Hematopoietic multipotent progenitor cell treated with erythropoietin and hydrocortisone succinate and interleukin-3 and kit ligand, for 6 days (in vitro differentiated cells): ENCODE results near the gene TRAF3IP1.
"Not testable (repeated sequence)": the region's sequence is repeated elsewhere in the genome, so short reads cannot be mapped to it uniquely, and the experiment has no call there.

ENCODE experiments used
- DNase-seq: peaks from one replicate; pipeline ENCODE4 v3.0.0-alpha.2; 2015

Gene TRAF3IP1

GRCh38 chr2:238310721-238311120 is 9.6 kb upstream of the TRAF3IP1 start:
- DNase-seq, result not testable (repeated sequence)

DNA sequence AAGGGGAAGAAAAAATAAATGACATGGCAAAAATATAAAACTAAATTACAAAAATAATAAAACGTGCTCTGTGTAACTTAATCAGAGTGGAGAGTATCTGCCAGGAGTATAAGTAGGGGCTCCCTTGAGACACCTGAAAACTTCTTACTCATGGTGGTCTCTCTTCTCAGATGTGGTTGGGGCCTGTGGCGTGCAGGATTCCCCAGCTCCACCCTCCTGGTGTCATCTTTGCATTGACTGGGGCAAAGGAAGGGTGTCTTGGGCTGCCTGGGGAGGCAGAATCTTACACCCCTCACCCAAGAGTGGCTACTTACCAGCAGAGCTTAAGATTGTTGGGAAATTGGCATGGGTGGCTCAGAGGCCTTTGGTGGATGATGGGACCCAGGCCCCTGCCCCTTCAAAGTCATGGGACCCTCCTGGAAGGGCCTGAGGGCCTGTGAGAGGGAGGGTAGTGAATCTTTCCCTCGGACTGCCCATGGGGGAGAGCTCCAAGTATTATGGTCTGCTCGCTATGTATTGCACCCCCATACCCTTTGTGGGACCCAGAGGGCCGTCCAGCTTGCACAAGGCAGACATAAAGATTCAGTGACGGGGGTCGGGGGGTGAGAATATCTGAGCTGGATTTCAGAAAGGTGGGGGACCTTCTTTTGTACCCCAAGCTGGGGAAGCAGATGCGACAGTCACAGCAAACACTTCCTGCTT is 6.9 kb upstream of the TRAF3IP1 start:
- no peak for DNase-seq

- no peak for DNase-seq
Measured at GRCh38 chr2:238313991-238314350, 6.3 kb upstream of the TRAF3IP1 start.

DNA sequence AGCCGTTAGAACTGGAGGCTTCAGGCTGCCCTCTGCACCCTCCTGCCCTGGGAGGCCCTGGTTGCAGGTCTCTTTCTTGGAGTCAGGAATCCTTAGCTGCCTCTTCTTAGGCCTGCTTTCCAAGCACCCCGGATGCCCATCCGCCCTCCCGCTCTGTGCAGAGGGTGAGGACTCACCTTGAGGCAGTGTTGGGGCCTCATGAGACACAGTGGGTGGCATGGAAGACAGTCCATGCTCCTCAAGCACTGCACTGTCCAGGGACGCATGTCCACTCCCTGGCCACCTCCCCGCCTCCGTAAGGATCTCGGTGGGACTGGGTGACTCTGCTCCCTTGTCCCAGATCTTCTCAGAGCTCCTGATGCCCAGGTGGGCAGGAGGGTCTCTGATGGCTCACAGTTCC is 5.7 kb upstream of the TRAF3IP1 start:
- no peak for DNase-seq

GRCh38 chr2:238315031-238315595 is 5.2 kb upstream of the TRAF3IP1 start:
- no peak for DNase-seq

- DNase-seq, result peak; percentile 29
Measured at GRCh38 chr2:238320648-238321281, 447 bp downstream of the TRAF3IP1 start.

DNA sequence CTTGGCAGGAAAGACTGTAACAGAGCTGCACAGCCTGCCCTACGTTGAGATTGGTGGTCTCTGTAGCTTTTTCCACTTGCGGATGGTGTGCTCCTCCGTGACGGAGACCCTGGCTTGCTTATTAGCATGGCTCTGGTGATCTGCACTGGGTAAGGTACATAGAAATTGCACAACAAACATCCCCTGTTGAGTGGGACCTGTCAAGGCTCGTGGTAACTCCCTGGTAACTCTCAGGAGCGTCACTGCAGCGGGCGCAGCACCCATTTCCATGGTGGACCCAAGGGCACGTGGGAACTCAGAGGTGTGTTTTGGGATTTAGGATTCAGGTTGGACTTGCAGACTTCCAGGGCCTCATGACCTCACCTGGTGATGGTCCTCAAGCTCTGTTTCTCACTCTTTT is 1.1 kb downstream of the TRAF3IP1 start:
- no peak for DNase-seq

GRCh38 chr2:238322001-238322411 is 1.7 kb downstream of the TRAF3IP1 start:
- no peak for DNase-seq

DNA sequence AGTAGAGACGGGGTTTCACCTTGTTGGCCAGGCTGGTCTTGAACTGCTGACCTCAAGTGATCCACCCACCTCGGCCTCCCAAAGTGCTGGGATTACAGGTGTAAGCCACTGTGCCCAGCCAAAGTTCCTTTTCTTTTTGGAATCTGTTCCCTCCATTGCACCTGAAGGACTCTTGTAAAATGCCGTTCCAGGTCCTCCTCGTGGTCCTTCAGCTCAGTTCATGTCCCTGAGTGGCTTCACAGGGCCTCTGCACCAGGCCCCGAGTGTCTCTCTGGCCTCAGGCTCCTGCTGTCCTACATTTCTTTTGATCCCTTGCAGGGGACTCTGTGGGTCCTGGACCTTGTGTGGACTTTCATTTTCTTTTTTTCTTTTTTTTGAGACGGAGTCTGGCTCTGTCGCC is 3.9 kb downstream of the TRAF3IP1 start:
- not testable (repeated sequence) for DNase-seq

GRCh38 chr2:238325694-238326093 is 5.4 kb downstream of the TRAF3IP1 start:
- DNase-seq, result no peak

GRCh38 chr2:238326801-238327365 is 6.6 kb downstream of the TRAF3IP1 start:
- no peak for DNase-seq

DNA sequence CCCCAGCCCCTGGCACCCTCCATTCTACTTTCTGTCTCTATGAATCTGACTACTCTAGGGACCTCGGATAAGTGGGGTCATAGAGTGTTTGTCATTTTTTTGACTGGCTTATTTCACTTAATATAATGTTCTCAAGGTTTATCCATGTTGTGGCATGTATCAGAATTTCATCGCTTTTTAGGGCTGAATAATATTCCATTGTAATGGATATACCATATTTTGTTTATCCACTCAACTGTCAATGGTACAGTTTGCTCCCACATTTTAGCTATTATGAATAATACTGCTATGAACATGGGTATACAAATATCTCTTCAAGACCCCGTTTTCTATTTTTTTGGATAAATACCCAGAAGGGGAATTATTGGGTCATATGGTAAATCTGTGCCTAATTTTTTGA is 7.4 kb downstream of the TRAF3IP1 start:
- no peak for DNase-seq

DNA sequence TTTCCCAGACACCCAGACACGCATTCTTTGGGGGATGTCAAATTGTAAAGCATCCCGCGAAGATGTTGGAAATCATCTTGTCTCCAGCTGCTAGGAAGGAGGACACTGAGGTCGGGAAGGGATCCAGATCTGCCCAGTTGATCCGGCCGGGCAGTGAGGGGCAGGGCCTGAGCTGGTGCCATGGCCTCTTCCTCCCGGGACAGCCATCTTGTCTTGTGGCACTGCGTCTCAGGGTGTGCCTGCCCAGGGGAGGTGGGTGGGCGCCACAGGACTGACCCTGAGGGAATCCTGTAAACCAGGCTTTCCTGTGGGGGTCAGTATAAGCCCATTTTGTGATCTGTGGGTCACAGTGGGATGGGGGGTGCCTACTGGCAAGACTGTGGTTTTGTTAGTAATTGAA is 10.1 kb downstream of the TRAF3IP1 start:
- DNase-seq, result no peak

GRCh38 chr2:238331916-238332315 is 11.6 kb downstream of the TRAF3IP1 start:
- no peak for DNase-seq

- DNase-seq, result no peak
Measured at GRCh38 chr2:238334885-238335284, 14.6 kb downstream of the TRAF3IP1 start.

DNA sequence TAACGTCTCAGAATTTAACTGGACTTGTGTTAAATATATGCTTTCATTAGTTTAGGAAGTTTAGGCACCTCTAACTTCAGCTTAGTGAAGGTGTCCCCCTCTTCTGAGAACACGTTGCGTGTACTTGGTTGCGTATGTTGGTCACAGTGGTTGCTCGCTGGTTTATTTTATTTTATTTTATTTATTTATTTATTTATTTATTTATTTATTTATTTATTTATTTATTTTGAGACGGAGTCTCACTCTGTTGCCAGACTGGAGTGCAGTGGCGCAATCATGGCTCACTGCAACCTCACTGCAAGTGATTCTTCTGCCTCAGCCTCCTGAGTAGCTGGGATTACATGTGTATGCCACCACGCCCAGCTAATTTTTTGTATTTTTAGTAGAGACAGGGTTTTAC is 15.3 kb downstream of the TRAF3IP1 start:
- DNase-seq, result not testable (repeated sequence)

DNA sequence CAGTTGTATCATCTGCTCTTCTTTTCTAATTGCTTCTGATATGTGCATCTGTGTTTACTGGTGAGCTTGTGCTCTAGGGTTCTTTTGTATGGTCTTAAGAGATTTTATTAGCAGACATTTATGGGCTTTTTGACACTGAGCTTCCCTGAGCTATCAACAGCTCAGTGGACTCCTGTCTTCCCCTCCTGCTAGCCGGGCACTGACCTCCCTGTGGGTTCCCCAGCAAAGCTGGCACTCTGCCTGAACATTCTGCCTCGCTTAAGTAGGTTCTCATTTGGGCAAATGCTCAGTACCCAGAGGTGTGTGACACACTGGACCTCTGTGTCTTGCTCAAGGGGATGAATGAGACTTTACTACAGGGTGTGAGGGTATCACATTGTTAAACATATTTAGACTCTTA is 15.8 kb downstream of the TRAF3IP1 start:
- DNase-seq, result no peak

- DNase-seq, result no peak
Measured at GRCh38 chr2:238336793-238337444, 16.6 kb downstream of the TRAF3IP1 start.

GRCh38 chr2:238337846-238338245 is 17.5 kb downstream of the TRAF3IP1 start:
- no peak for DNase-seq

DNA sequence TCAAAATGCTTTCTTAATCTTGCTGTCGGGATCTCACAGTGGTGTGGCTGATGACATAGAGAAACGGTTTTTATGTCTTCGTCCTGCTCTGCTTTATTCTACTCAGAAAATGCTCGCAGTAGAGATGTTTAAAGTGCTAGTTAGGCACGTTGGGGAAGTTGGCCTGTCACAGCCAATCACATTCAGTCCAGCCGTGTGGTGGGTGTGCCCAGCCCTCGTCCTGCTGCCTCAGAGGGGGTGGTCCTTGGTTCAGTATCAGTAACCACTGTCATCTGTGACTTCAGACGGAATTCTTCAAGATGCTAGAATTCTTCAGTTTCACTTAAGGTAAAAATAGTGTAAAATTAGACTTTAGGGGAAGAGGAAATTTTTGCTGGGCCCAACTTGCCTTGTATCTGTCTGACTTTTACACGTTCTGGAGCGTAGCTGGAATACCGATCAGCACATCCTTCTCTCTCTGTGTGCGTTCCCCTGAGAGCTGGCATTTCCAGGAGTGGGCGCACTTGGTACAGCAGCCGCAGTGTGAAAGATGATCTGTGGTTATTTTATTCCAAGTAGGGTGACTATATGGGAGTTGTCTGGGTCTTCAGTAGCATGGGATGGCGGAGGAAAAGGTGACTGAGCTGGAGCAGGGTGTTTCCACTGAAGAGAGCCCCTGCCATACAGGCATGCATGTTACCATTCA is 18.5 kb downstream of the TRAF3IP1 start:
- peak; percentile 5 for DNase-seq

- no peak for DNase-seq
Measured at GRCh38 chr2:238339395-238339780, 19.1 kb downstream of the TRAF3IP1 start.

GRCh38 chr2:238339814-238340213 is 19.5 kb downstream of the TRAF3IP1 start:
- peak; percentile 17 for DNase-seq

DNA sequence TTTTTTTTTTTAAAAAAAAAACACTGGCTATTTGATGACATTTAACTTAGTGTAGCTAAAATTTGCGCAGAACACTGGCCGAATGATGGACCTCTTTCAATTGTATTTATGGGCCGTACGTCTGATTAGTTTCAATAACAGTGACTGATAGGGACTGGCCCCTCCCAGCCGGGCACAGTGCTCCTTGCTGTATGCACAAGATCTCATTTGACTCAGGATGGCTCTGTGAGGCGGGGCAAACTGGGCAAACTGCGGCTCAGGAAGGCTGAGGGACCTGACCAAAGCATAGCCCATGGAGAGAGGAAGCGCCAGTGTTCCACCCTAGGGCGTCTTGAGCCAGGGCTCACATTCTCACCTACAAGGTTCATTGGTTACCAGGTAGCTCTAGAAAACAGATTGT is 21.2 kb downstream of the TRAF3IP1 start:
- DNase-seq, result no peak
